Fibroblast of skin of right quadriceps (primary cell): ENCODE results near the gene ARMH3.

Source experiments
- DNase-seq: peaks from one replicate; pipeline ENCODE4 v3.0.0-alpha.2; 2013

ARMH3 gene

GRCh38 chr10:101894266-101894665 lies 161.7 kb downstream of the ARMH3 start:
- no peak for DNase-seq

DNA sequence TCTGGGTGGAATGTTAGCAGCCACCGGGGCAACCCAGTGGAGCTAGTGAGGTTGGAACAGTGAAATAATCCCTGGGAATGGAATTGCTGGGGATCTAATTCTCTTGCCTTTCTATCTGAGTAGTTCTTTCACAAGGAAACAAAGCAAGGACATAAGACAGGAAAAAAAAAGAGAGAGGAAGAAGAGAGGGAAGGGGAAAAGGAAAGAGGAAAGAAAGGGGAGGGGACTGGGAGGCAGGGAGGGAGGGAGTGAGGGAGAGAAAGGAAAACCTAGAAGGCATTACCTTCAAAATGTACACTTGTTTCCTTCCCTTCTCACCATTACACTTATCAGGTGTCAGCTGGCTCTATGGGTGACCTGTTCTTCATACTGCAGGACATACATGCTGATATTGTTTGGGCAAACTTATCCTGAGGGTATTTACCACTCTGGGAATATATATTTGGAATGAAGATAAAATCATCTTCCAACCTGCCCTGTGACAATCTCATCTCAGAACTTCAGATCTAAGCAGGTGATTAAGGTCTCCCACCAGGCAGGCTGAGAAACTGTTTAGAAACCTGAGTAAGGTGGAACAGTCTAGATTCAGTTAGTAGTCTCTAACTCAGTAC lies 162.4 kb downstream of the ARMH3 start:
- DNase-seq: no peak

GRCh38 chr10:101892782-101893391 lies 163.1 kb downstream of the ARMH3 start:
- peak; percentile 8 for DNase-seq

GRCh38 chr10:101889256-101890210 lies 166.4 kb downstream of the ARMH3 start:
- peak; percentile 70 for DNase-seq

- DNase-seq: no peak
Observed at GRCh38 chr10:101888251-101888949, 167.6 kb downstream of the ARMH3 start.

DNA sequence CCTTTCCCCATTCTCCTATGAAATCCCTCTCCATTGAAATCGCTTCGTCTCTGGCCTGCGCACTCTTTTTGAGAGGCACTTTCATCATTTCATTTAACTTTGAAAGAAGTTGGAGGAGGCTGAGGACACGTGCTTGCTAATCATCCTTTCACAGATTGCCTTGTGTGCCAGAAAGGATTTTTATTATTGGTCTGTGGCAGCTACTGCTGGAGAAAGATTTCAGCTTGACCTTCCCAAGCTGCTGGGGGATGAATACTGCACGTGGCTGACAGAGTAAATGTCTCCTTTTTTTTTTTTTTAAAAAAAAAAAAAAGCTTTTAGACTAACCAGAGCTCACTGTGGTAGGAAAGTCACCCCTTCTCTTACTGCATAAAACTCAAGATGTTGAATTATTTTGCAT lies 168.2 kb downstream of the ARMH3 start:
- no peak for DNase-seq

DNA sequence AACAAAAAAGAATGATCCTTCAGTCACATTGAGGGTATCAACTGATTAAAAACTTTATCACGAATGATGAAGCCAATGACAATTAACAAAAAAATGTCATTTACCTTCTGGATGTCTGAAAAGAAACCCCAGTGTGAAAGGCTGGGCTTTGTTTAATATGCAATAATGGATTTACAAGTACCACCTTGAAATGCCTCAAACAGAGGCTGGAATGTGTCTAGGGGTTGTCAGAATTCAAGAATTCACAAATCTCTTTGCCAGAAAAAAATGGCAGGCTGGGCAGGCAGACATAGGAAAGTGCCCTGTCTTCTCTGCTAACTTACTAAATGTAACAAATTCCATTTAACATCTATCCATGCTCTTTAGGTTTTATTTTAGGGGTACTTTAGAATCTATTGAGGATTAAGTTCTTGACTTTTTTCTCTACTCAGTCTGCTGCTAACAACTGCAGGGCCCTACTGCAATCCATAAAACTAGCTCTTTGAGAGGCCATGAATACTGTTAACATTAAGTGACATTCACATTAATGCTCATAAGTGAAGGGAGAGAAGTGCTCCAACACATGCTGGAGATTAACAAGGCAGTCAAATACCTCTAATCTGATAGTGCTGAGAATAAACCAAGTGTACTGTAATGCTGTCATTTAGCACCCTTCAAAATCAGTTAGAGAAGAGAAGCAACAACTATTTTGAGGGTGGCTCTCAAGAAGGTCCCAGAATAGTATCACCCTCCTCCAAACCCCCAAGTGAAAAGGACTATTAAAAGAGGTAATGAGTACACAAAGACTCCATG lies 169.3 kb downstream of the ARMH3 start:
- no peak for DNase-seq

- DNase-seq: no peak
Observed at GRCh38 chr10:101881036-101881774, 174.8 kb downstream of the ARMH3 start.

DNA sequence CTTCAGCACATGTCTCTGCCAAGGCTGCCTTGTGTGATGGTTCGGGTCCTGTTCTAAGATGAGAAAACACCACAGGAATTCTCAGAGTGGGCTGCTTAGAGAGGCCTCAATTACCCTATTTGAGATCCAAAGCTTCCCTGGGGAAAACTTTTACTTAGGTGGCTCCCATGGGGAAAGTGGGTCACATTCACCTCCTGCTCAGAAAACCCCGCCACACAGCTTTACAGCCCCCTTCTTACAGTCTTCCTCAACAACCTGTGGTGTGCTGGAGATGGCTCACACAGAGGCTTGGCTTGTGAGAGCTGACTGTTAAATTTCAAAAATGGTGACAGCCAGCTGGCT lies 175.8 kb downstream of the ARMH3 start:
- DNase-seq: no peak

DNA sequence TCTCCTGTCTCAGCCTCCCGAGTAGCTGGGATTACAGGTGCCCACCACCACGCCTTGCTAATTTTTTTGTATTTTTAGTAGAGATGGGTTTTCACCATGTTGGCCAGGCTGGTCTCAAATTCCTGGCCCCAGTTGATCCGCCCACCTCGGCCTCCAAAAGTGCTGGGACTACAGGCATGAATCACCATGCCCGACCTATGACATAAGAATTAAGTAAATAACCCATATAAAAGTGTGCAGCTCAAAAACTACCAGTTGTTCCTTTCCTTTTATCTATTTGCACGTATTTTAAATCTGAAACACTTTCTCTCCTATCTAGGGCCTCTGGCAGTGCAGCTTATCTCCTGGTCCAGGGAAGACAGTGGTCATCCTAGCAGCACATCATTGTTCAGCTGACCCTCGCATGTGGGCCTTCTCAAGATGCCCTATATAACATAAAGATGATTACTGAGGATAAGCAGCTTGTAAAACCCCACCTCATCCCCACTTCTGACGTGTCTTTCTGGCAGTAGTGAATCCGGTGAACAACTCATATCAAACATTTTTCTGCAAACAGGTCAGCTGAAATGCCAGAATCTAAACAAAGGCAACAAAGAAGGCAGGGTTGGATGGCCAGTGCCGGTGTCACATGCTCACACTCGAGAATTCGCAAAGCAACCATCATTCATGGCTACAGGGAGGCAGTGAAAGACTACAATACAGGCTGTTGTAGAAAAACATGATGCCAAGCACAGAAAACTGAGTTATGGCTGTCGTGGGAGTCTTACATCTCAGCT lies 176.3 kb downstream of the ARMH3 start:
- DNase-seq: peak; percentile 32

DNA sequence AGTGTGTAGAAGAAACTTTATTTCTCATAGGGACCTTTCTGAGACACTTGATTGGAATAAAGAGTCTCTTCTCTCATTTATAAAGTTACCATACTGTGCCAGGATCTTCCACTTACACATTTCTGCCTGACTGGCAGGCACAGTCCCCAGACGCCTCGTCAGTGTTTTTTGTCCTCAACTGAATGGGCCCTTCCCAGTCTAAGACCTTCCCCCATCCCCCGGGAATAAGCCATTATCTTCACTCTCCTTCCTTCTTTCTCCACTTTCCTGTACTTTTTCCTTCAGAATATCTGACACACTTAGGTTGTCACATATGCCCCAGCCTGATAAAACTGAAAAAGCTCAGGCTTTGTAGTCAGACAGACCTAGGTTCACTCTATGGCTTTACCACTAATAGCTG lies 177.1 kb downstream of the ARMH3 start:
- no peak for DNase-seq

GRCh38 chr10:101875068-101875688 lies 180.8 kb downstream of the ARMH3 start:
- DNase-seq: no peak

GRCh38 chr10:101874252-101874651 lies 181.7 kb downstream of the ARMH3 start:
- no peak for DNase-seq

GRCh38 chr10:101867931-101868330 lies 188.0 kb downstream of the ARMH3 start:
- peak; percentile 14 for DNase-seq

GRCh38 chr10:101859530-101859929 lies 196.4 kb downstream of the ARMH3 start:
- no peak for DNase-seq

GRCh38 chr10:101858723-101859500 lies 197.1 kb downstream of the ARMH3 start:
- DNase-seq: no peak

GRCh38 chr10:101857802-101858476 lies 198.0 kb downstream of the ARMH3 start:
- DNase-seq: no peak

DNA sequence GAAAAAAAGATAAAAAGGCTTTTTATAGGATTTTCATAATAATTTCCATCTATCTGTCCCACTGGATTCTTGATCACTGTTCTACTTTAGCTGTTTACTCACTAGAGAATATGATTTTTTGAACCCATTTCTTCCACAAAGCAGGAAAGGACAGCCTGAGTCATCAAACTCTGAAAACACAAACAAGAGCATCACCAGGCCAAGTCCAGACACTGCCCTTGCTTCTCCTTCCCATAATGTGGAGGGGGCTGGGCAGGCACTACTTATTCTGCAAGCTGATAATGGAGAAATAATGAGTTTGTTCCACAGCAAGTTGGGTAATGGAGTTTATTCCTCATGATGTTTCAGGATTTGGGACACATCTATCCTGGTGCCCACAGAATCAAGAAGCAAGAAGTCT lies 199.3 kb downstream of the ARMH3 start:
- DNase-seq: no peak
